OCI-LY3 (cell line): ENCODE results near the gene QRICH2.
"Not testable (repeated sequence)": the region's sequence is repeated elsewhere in the genome, so short reads cannot be mapped to it uniquely, and the experiment has no call there.

Experiments
- H2AFZ ChIP-seq: fragments of 200-600, 300-600 bp; shearing (Covaris generic); 2 replicates; pipeline ENCODE4 v1.6.0; 2014; ENCODE audit warnings: antibody characterized with exemption, low read depth, low read length
- H3K27ac ChIP-seq: fragments of 200-600, 300-600 bp; sonication (generic); 2 replicates; pipeline ENCODE4 v1.5.1; 2014; ENCODE audit warnings: mild to moderate bottlenecking, low read length, moderate library complexity, mixed read lengths
- H3K27me3 ChIP-seq: fragments of 200-600, 300-600 bp; sonication (generic); 2 replicates; pipeline ENCODE4 v1.6.1; 2014; ENCODE audit warnings: low read depth, low read length, mixed read lengths
- H3K36me3 ChIP-seq: fragments of 200-600, 300-600 bp; sonication (generic); replicated peaks from 2 replicates; pipeline ENCODE3; 2014; ENCODE audit warnings: low read depth, low read length, mixed read lengths
- H3K4me1 ChIP-seq: fragments of 300-600, 200-600 bp; sonication (generic); 2 replicates; pipeline ENCODE4 v1.6.1; 2014; ENCODE audit warnings: low read length, mixed read lengths
- H3K4me2 ChIP-seq: fragments of 200-600, 300-600 bp; sonication (generic); 2 replicates; pipeline ENCODE4 v1.6.1; 2014; ENCODE audit warnings: low read length, mixed read lengths
- H3K4me3 ChIP-seq: fragments of 300-600, 200-600 bp; sonication (generic); 2 replicates; pipeline ENCODE4 v1.5.1; 2014; ENCODE audit warnings: antibody characterized with exemption, mild to moderate bottlenecking, low read length, moderate library complexity
- H3K79me2 ChIP-seq: fragments of 300-600, 200-600 bp; shearing (Covaris generic); 2 replicates; pipeline ENCODE4 v1.6.1; 2014; ENCODE audit warnings: mild to moderate bottlenecking, low read length, mixed read lengths
- H3K9ac ChIP-seq: fragments of 300-600, 200-600 bp; shearing (Covaris generic); 2 replicates; pipeline ENCODE4 v1.6.0; 2014; ENCODE audit warnings: mild to moderate bottlenecking, low read length, moderate library complexity
- H3K9me3 ChIP-seq: fragments of 200-600, 300-600 bp; shearing (Covaris generic); 2 replicates; pipeline ENCODE4 v1.6.1; 2014; ENCODE audit warnings: low read length, mixed read lengths; ENCODE audit not compliant: insufficient read depth
- H4K20me1 ChIP-seq: fragments of 200-600, 300-600 bp; sonication (generic); 2 replicates; pipeline ENCODE4 v1.6.1; 2016; ENCODE audit warnings: low read length, mixed read lengths; ENCODE audit not compliant: insufficient read depth
- CTCF ChIP-seq: fragments of 200-600, 300-600 bp; sonication (generic); IDR thresholded peaks from 2 replicates; pipeline ENCODE4 v1.5.1; 2014; ENCODE audit warnings: antibody characterized with exemption, low read length, low read depth
- EZH2phosphoT487 ChIP-seq: fragments of 200-600 bp; shearing (Covaris generic); IDR thresholded peaks from 2 replicates; pipeline ENCODE4 v1.6.1; 2018; ENCODE audit warnings: antibody characterized with exemption, mixed run types, low read depth

QRICH2 gene

GRCh38 chr17:76309461-76309860, 1.4 kb upstream of the QRICH2 start:
- Histone ChIP-seq H3K9ac (no peak overlapping the region), H3K27ac (no peak overlapping the region), H2AFZ (no peak overlapping the region), H3K4me1 (no peaks in the 10 kb centered on the region), H3K79me2 (no peaks in the 10 kb centered on the region), H3K4me3 (no peak overlapping the region), H3K9me3 (no peaks in the 10 kb centered on the region), H3K27me3 (no peaks in the 10 kb centered on the region), H3K4me2 (no peak overlapping the region), H4K20me1 (no peaks in the 10 kb centered on the region), H3K36me3 (peaks cover 6% of the 10 kb centered on the region)
- no peak for TF ChIP-seq CTCF
- no peak for TF ChIP-seq EZH2phosphoT487

- H4K20me1 ChIP-seq: no peaks in the 10 kb centered on the region
- H3K27me3 ChIP-seq: no peaks in the 10 kb centered on the region
- no peak overlapping the region for H3K4me2 ChIP-seq
- no peaks in the 10 kb centered on the region for H3K79me2 ChIP-seq
- no peak overlapping the region for H3K4me3 ChIP-seq
- TF ChIP-seq EZH2phosphoT487: no peak
- no peaks in the 10 kb centered on the region for H3K4me1 ChIP-seq
- no peaks in the 10 kb centered on the region for H3K9me3 ChIP-seq
- no peak overlapping the region for H3K27ac ChIP-seq
- H3K36me3 ChIP-seq: no peaks in the 10 kb centered on the region
- H2AFZ ChIP-seq: no peak overlapping the region
- H3K9ac ChIP-seq: no peak overlapping the region
These were observed 644 bp downstream of the QRICH2 start for GRCh38 chr17:76307299-76307965.

GRCh38 chr17:76305135-76305454, 3.0 kb downstream of the QRICH2 start:
- H3K79me2 ChIP-seq, H3K4me1 ChIP-seq, H4K20me1 ChIP-seq, H3K27me3 ChIP-seq, H3K9me3 ChIP-seq, H3K27ac ChIP-seq, H3K4me3 ChIP-seq, H3K9ac ChIP-seq, H3K4me2 ChIP-seq, H2AFZ ChIP-seq, H3K36me3 ChIP-seq: not testable (repeated sequence)

GRCh38 chr17:76304226-76305134, 3.6 kb downstream of the QRICH2 start:
- Histone ChIP-seq H3K4me2 (no peak overlapping the region), H3K9ac (no peak overlapping the region), H3K79me2 (no peaks in the 10 kb centered on the region), H3K4me3 (no peak overlapping the region), H4K20me1 (no peaks in the 10 kb centered on the region), H3K27me3 (no peaks in the 10 kb centered on the region), H2AFZ (no peak overlapping the region), H3K4me1 (no peaks in the 10 kb centered on the region), H3K9me3 (no peaks in the 10 kb centered on the region), H3K27ac (no peak overlapping the region), H3K36me3 (no peaks in the 10 kb centered on the region)
- TF ChIP-seq CTCF (no peak), EZH2phosphoT487 (no peak)

- Histone ChIP-seq H3K4me3 (no peak overlapping the region), H3K9me3 (no peaks in the 10 kb centered on the region), H3K27me3 (no peaks in the 10 kb centered on the region), H2AFZ (no peak overlapping the region), H4K20me1 (no peaks in the 10 kb centered on the region), H3K36me3 (no peaks in the 10 kb centered on the region), H3K79me2 (no peaks in the 10 kb centered on the region), H3K9ac (no peak overlapping the region), H3K4me1 (no peaks in the 10 kb centered on the region), H3K4me2 (no peak overlapping the region), H3K27ac (no peak overlapping the region)
- TF ChIP-seq EZH2phosphoT487 (no peak), CTCF (no peak)
These were observed 10.6 kb downstream of the QRICH2 start for GRCh38 chr17:76297436-76297835.
